Iris pigment epithelial cell (primary cell): ENCODE data around the gene FBXL7.

Source experiments
- DNase-seq: peaks from one replicate; pipeline ENCODE4 v3.0.0-alpha.2; 2011; ENCODE audit warnings: low read depth

Gene FBXL7

GRCh38 chr5:15577831-15578230 is 77.9 kb downstream of the FBXL7 start:
- DNase-seq: no peak

GRCh38 chr5:15579193-15579990 is 79.4 kb downstream of the FBXL7 start:
- no peak for DNase-seq

- no peak for DNase-seq
Observed at GRCh38 chr5:15584528-15584927, 84.5 kb downstream of the FBXL7 start.

- no peak for DNase-seq
Observed at GRCh38 chr5:15585128-15585527, 85.1 kb downstream of the FBXL7 start.

GRCh38 chr5:15585841-15586591 is 86.0 kb downstream of the FBXL7 start:
- DNase-seq: no peak

- DNase-seq: peak; percentile 42
Observed at GRCh38 chr5:15587916-15588315, 87.9 kb downstream of the FBXL7 start.

GRCh38 chr5:15592728-15593127 is 92.7 kb downstream of the FBXL7 start:
- no peak for DNase-seq

- no peak for DNase-seq
Observed at GRCh38 chr5:15594977-15595568, 95.1 kb downstream of the FBXL7 start.

GRCh38 chr5:15595929-15596328 is 95.9 kb downstream of the FBXL7 start:
- DNase-seq: no peak

- no peak for DNase-seq
Observed at GRCh38 chr5:15596936-15597335, 97.0 kb downstream of the FBXL7 start.

GRCh38 chr5:15597804-15598203 is 97.8 kb downstream of the FBXL7 start:
- DNase-seq: no peak

- peak; percentile 27 for DNase-seq
Observed at GRCh38 chr5:15598294-15598902, 98.4 kb downstream of the FBXL7 start.

- DNase-seq: peak; percentile 63
Observed at GRCh38 chr5:15600035-15600434, 100.1 kb downstream of the FBXL7 start.

- DNase-seq: no peak
Observed at GRCh38 chr5:15601274-15601673, 101.3 kb downstream of the FBXL7 start.

GRCh38 chr5:15601853-15602252 is 101.9 kb downstream of the FBXL7 start:
- DNase-seq: no peak

GRCh38 chr5:15604986-15605385 is 105.0 kb downstream of the FBXL7 start:
- peak; percentile 72 for DNase-seq

- DNase-seq: no peak
Observed at GRCh38 chr5:15606197-15606596, 106.2 kb downstream of the FBXL7 start.

- no peak for DNase-seq
Observed at GRCh38 chr5:15607076-15607475, 107.1 kb downstream of the FBXL7 start.

GRCh38 chr5:15609076-15609725 is 109.2 kb downstream of the FBXL7 start:
- no peak for DNase-seq

GRCh38 chr5:15610216-15610615 is 110.2 kb downstream of the FBXL7 start:
- DNase-seq: no peak

GRCh38 chr5:15611008-15611407 is 111.0 kb downstream of the FBXL7 start:
- DNase-seq: no peak
